AG04449 (cell line): ENCODE data around the gene CALML6.

ENCODE experiments used
- CTCF ChIA-PET: fragments of 350-600 bp; formaldehyde crosslinking; extraction: SDS; loops from one replicate; lab custom pipeline; 2021; ENCODE audit warnings: antibody characterized with exemption; lab: Yijun Ruan, JAX
- POLR2A ChIA-PET: fragments of 400-600, 350-600 bp; formaldehyde crosslinking; extraction: SDS; loops from one replicate; lab custom pipeline; 2020; ENCODE audit warnings: antibody characterized with exemption, inconsistent platforms; lab: Yijun Ruan, JAX
- DNase-seq: peaks from one replicate; pipeline ENCODE4 v3.0.0-alpha.2; 2010; ENCODE audit warnings: low read depth, low spot score
- H3K4me3 ChIP-seq: 2 replicates; pipeline ENCODE4 v1.5.1; 2011; ENCODE audit warnings: low read depth, mild to moderate bottlenecking, control low read depth, low read length
- TF ChIP-seq, protein P1 (sequence below): IDR thresholded peaks from one replicate; pipeline ENCODE4 v1.5.1; 2011; ENCODE audit warnings: mild to moderate bottlenecking, moderate library complexity, low read length, control low read depth, inconsistent platforms; ENCODE audit not compliant: insufficient read depth; ENCODE audit errors: missing control alignments

The CALML6 gene

DNA sequence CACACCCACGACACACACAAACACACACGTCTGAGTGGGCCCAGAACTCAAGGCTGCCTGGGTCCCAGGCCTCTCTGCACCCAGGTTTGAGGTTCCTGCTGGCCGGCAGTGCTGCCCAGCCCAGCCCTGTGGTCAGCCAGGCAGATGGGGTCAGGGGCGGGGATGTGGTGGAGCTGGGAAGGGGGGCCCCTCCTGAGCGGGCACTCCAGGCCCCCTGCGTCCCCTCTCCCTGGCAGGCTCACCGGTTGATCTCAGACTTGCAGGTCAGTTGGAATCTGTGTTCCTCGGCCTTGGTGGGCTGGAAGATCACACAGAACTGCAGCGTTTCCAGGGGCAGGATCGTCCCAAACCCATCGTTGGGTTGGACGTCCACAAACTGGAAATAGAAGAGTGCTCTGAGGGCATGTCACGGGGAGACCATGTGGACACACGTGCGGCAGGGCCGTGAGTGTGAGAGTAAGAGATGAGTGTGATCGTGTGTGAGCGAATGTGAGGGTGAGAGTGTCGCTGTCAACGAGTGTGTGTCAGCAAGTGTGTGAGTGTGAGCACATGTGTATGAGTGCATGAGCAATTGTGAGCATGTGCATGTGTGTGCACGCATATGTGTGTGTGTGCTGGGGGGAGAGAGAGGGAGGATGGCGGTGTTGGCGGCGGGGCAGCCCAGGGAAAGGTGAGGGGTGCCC is 23.7 kb downstream of the CALML6 start:
- H3K4me3 ChIP-seq: no peak overlapping the region
- CTCF ChIA-PET: no interaction called here
- TF ChIP-seq, protein P1, sequence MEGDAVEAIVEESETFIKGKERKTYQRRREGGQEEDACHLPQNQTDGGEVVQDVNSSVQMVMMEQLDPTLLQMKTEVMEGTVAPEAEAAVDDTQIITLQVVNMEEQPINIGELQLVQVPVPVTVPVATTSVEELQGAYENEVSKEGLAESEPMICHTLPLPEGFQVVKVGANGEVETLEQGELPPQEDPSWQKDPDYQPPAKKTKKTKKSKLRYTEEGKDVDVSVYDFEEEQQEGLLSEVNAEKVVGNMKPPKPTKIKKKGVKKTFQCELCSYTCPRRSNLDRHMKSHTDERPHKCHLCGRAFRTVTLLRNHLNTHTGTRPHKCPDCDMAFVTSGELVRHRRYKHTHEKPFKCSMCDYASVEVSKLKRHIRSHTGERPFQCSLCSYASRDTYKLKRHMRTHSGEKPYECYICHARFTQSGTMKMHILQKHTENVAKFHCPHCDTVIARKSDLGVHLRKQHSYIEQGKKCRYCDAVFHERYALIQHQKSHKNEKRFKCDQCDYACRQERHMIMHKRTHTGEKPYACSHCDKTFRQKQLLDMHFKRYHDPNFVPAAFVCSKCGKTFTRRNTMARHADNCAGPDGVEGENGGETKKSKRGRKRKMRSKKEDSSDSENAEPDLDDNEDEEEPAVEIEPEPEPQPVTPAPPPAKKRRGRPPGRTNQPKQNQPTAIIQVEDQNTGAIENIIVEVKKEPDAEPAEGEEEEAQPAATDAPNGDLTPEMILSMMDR: no peak
- POLR2A ChIA-PET: no interaction called here
- no peak for DNase-seq

DNA sequence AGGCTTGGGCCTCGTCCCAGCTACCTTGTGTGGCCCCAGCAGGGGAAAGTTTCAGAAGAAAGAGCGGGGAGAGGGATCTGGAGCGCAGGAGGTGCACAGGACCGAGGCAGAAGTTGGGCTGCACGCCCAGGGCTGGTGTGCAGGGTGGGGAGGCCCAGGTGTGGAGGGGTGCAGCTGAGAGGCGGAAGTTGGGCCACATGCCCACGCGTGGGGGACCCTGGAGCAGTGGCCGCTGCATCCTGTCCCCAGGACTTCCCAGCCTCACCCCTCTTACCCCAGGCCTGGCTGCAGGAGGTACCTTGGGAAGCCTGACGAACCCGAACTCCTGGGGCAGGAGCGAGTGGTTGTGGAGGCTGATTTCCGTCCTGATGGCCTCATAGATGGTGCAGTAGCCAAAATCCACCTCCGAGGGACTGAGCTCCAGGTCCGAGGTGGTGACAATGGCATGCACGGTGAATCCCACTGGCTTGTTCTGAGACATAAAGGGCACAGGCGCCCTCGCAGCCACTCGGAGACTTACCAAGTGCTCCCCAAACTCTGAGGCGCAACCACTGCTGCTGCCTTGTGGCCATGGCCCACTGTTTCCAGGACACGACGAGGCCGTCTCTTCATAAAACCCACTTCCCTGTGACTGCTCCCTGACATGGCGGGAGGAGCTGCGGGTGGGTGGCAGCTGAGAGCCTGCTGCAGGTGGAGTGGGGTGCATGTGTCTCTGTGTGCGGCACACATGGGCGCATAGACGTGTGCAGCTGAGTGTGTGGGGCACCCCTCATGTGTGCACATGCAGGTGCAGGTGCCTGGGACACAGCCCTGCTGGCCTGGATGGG is 24.4 kb downstream of the CALML6 start:
- CTCF ChIA-PET: interaction anchor here (2.2 kb wide), 1 partner anchor 21 kb away, joined by 5 read pairs; no protein-coding TSS in a partner anchor

GRCh38 chr1:1940123-1940425 is 25.0 kb downstream of the CALML6 start:
- no peak overlapping the region for H3K4me3 ChIP-seq
- ChIA-PET CTCF (interaction anchor here (1.5 to 2.2 kb wide), 2 partner anchors 10 to 21 kb away, joined by 5 read pairs; no protein-coding TSS in a partner anchor), POLR2A (no interaction called here)
- no peak for DNase-seq
- TF ChIP-seq, protein P1: no peak

More for the DNA sequence above, 24.4 kb downstream of the CALML6 start:
- no peak overlapping the region for H3K4me3 ChIP-seq
- TF ChIP-seq, protein P1: no peak
- POLR2A ChIA-PET: no interaction called here
- DNase-seq: no peak

DNA sequence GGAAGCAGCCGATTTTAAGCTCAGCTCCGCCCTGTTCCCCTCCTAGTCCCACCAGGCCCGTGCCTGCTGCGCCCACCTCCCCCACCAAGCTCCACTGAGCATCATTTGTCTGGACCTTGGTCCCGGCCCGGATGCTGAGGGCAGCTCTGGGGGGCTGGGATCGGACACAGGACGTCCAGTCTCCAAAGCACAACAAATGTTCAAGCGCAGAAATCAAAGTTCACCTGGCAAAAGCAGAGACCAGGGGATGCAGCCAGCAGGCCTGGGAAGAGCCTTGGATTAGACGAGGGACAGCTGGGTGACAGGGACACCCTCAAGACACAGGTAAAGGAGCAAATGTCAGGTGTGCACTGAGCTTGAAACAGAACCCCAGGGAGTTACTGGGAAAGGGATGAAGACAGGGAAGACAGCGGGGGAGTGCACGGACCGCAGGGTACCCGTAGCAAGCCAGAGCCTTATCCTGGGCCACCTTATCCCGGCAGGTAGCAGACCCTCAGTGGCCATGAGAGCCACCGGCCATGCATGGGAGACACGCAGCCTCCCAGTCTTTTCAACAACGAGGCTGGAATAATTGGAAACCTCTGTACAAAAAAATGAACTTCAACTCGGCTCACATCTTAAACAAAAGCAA is 26.3 kb downstream of the CALML6 start:
- H3K4me3 ChIP-seq: no peak overlapping the region
- TF ChIP-seq, protein P1: no peak
- no peak for DNase-seq
- POLR2A ChIA-PET: no interaction called here
- CTCF ChIA-PET: interaction anchor here (0.7 to 2.2 kb wide), 6 partner anchors 8 to 198 kb away, joined by 3 to 5 read pairs (median 4); no protein-coding TSS in a partner anchor

DNA sequence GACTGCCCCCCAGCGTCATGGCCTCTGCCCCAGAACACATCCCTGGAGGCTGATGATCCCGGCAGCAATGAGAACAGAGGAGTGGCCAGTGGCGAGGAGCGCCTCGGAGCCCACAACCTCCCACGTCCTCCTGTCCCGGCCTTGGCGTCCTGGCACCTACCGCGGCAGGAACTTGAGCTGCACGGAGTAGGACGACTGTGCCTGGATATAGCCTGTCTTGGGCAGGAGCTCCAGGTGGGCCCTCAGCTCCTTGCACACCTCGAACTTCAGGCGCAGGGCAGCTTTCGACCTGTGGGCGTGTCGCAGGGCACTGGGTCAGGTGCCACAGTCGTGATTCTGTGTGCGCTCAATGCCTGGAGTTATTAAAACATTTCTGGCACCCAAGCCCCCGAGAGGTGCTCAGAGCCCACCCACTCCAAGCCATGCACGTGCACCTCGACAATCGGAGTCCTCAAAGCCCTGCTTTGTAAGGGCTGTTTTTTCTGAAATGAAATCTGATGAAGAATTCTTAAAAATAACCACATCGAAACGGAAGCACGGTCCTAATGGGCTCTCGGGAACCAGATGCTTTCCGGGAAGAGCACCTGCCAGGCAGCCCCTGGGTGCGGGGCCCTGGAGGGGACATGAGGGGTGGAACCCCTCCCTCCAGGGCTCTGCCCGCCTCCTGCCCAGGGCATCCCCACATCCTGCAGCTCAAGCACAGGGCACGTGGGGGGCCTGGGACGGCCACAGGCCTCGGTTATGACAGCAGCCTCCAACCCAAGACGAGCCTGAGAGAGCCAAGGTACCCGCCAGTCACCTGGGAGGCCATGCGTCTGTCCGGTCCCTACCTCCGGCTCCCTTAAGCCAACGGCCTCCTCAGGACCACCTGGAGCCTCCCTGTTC is 27.1 kb downstream of the CALML6 start:
- TF ChIP-seq, protein P1: no peak
- H3K4me3 ChIP-seq: no peak overlapping the region
- DNase-seq: no peak
- POLR2A ChIA-PET: no interaction called here
- CTCF ChIA-PET: interaction anchor here (1.3 to 3.8 kb wide), 5 partner anchors 10 to 197 kb away, joined by 4 to 36 read pairs (median 5); no protein-coding TSS in a partner anchor
